ENCODE measurements around the gene CTIF.

- TF ChIP-seq, protein P1, sequence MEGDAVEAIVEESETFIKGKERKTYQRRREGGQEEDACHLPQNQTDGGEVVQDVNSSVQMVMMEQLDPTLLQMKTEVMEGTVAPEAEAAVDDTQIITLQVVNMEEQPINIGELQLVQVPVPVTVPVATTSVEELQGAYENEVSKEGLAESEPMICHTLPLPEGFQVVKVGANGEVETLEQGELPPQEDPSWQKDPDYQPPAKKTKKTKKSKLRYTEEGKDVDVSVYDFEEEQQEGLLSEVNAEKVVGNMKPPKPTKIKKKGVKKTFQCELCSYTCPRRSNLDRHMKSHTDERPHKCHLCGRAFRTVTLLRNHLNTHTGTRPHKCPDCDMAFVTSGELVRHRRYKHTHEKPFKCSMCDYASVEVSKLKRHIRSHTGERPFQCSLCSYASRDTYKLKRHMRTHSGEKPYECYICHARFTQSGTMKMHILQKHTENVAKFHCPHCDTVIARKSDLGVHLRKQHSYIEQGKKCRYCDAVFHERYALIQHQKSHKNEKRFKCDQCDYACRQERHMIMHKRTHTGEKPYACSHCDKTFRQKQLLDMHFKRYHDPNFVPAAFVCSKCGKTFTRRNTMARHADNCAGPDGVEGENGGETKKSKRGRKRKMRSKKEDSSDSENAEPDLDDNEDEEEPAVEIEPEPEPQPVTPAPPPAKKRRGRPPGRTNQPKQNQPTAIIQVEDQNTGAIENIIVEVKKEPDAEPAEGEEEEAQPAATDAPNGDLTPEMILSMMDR (IDR thresholded peaks at IDR 0.05) = no peak
- TF ChIP-seq POLR2A (IDR thresholded peaks at IDR 0.05) = no peak
Observed at GRCh38 chr18:48698707-48699106, 159.9 kb downstream of the CTIF start.
